Ascending aorta (tissue), 2 donors: ENCODE data around the gene ARHGAP15. TPM values are rescaled to one million over a fixed set of nuclear protein-coding genes. Genes with fewer than 3 reads are reported as not detected.

ENCODE experiments used
- DNase-seq, 2 donors: peaks; one replicate each; pipeline ENCODE4 v3.0.0-alpha.2; 2019; ENCODE audit warnings: low spot score in 2 of 2
- H3K27ac ChIP-seq, 2 donors: fragments of 200-600 bp; sonication (generic); one replicate each; pipeline ENCODE4 v1.5.1; 2016 to 2017; ENCODE audit warnings: mild to moderate bottlenecking in 1 of 2
- H3K27me3 ChIP-seq: fragments of 200-600 bp; sonication (generic); one replicate; pipeline ENCODE4 v1.5.1; 2017
- H3K36me3 ChIP-seq, 2 donors: fragments of 200-600 bp; sonication (generic); one replicate each; pipeline ENCODE4 v1.5.1; 2016
- H3K4me1 ChIP-seq, 2 donors: fragments of 200-600 bp; sonication (generic); one replicate each; pipeline ENCODE4 v1.5.1; 2016 to 2017; ENCODE audit warnings: mild to moderate bottlenecking in 1 of 2
- H3K4me3 ChIP-seq, 2 donors: fragments of 200-600 bp; sonication (generic); one replicate each; pipeline ENCODE4 v1.5.1; 2016 to 2017; ENCODE audit warnings: mild to moderate bottlenecking in 1 of 2
- H3K9me3 ChIP-seq, 2 donors: fragments of 200-600 bp; sonication (generic); one replicate each; pipeline ENCODE4 v1.5.1; 2016
- intact Hi-C: fragments of 100-400 bp; cut with DNase I; formaldehyde crosslinking; loops from one replicate; pipeline ENCODE4 v1.15.1; 2023
- total RNA-seq: library from RNA; depleted of rRNA; stranded (reverse); fragments of >200 nt; gene quantifications from one replicate; pipeline ENCODE4 v1.1.0, GENCODE V29; 2016
- TF ChIP-seq, protein P1 (sequence below), 3 experiments: fragments of 200-600 bp in 2 of 3; fragments of 450-650 bp in 1 of 3; sonication (generic) in 2 of 3; IDR thresholded peaks; one replicate each; pipeline ENCODE4 v1.5.1; 2016 to 2019; ENCODE audit warnings: antibody characterized with exemption in 3 of 3, mild to moderate bottlenecking in 1 of 3, moderate library complexity in 1 of 3

ARHGAP15 gene
- total RNA-seq, 1 donor from 2014 or later = 1.4 TPM

DNA sequence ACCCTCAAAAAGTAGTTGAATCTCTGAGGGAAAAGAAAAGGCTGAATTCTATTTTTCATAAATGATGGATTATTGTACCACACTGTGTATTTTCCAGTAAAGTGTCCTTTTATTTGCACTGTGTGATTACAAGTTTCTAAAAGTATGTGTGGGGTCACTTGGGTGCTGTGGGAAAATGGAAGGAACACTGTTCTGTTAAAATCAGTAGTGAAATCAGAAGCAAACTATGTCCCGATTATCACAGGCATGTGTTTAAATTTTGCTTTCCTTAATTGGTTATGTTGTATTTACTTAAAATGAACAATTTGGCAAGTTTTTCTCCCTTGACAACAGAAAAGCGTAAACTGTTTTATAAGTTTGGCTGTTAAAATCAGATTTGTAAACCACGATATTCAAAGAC lies 353.1 kb downstream of the ARHGAP15 start:
- Histone ChIP-seq H3K27me3 (no peaks in the 10 kb centered on the region), H3K36me3 (no peaks in the 10 kb centered on the region), H3K4me3 (peak overlapping the region in 1 of 2 donors; percentile 5), H3K27ac (peak overlapping the region; percentile 69 to 75), H3K4me1 (peaks cover 11 to 19% of the 10 kb centered on the region in 2 donors), H3K9me3 (no peaks in the 10 kb centered on the region)
- DNase-seq = no peak
- intact Hi-C loops = loop anchor here (5.0 to 10.0 kb wide), 3 partner anchors 218 to 1040 kb away; partner anchors contain the start of gene ZEB2
- TF ChIP-seq, protein P1, sequence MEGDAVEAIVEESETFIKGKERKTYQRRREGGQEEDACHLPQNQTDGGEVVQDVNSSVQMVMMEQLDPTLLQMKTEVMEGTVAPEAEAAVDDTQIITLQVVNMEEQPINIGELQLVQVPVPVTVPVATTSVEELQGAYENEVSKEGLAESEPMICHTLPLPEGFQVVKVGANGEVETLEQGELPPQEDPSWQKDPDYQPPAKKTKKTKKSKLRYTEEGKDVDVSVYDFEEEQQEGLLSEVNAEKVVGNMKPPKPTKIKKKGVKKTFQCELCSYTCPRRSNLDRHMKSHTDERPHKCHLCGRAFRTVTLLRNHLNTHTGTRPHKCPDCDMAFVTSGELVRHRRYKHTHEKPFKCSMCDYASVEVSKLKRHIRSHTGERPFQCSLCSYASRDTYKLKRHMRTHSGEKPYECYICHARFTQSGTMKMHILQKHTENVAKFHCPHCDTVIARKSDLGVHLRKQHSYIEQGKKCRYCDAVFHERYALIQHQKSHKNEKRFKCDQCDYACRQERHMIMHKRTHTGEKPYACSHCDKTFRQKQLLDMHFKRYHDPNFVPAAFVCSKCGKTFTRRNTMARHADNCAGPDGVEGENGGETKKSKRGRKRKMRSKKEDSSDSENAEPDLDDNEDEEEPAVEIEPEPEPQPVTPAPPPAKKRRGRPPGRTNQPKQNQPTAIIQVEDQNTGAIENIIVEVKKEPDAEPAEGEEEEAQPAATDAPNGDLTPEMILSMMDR (IDR thresholded peaks at IDR 0.05) = no peak

DNA sequence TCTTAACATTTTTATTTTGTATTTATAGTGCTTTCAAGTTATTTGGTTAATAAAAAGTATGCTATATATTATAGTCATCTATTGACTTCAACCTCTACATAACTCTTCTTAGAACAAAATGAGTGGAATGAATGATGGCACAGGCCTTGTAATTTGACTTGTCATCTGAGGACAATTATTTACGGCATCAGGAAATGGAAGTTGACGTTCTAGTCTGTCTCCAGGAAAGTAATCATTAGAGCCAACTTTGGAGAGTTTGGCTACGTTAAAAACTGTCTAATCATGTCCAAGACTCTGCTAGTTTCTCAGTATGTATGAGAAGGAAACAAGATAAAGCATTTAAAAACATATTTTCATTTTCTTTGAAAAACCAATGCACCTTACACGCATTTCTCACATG lies 353.6 kb downstream of the ARHGAP15 start:
- no peaks in the 10 kb centered on the region for H3K27me3 ChIP-seq
- peak overlapping the region; percentile 69 to 75 for H3K27ac ChIP-seq
- H3K36me3 ChIP-seq = no peaks in the 10 kb centered on the region
- intact Hi-C loops = loop anchor here (5.0 to 10.0 kb wide), 3 partner anchors 218 to 1040 kb away; partner anchors contain the start of gene ZEB2
- H3K9me3 ChIP-seq = no peaks in the 10 kb centered on the region
- H3K4me1 ChIP-seq = peaks cover 11 to 21% of the 10 kb centered on the region in 2 donors
- TF ChIP-seq, protein P1 (IDR thresholded peaks at IDR 0.05) = no peak
- DNase-seq = no peak
- H3K4me3 ChIP-seq = peak overlapping the region in 1 of 2 donors; percentile 5

DNA sequence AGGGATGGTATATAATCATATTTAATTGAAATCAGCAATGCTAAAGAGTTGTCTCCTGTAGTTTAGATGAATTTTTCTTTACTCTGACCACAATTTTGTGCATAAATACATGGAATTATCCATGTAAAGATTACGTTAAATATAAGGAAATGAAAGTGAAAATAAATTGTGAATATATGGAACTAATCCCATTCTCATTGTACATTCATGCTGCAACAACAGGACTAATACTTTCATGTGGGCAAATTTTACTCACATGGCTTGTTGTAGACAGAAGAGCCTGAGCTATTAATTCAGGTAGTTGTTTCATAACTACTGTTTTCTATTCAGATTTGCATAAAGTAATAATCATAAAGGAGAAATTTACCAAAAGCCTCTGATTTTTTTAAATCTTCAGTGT lies 357.8 kb downstream of the ARHGAP15 start:
- Histone ChIP-seq H3K36me3 (no peaks in the 10 kb centered on the region), H3K4me1 (peaks cover 0 to 3% of the 10 kb centered on the region in 2 donors), H3K4me3 (no peak overlapping the region), H3K27me3 (no peaks in the 10 kb centered on the region), H3K27ac (no peak overlapping the region), H3K9me3 (no peaks in the 10 kb centered on the region)
- DNase-seq = no peak
- intact Hi-C loops = loop anchor here (10.0 kb wide), 2 partner anchors 222 to 968 kb away; no protein-coding TSS in a partner anchor
- TF ChIP-seq, protein P1 (IDR thresholded peaks at IDR 0.05) = no peak

DNA sequence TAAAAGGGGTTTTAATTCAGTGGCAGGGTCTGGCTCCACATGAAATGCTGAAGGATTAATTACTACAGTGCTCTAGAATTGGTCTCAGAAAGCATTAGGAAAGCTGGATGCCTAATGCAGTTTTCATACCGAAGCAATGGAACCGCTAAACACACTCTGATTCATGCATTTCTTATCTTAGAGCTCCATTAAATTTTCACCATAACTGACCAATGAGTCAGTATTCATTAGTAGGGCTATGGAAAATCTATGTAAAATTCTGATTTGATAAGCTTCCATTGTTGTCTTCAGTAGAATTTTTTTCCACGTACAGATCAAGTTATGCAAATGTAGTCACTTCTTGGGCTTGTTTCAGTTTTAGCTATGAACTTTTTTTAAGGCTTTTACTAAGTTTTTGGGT lies 359.9 kb downstream of the ARHGAP15 start:
- intact Hi-C loops = loop anchor here (10.0 kb wide), 2 partner anchors 224 to 966 kb away; no protein-coding TSS in a partner anchor
- no peak for DNase-seq
- TF ChIP-seq, protein P1 (IDR thresholded peaks at IDR 0.05) = no peak
- Histone ChIP-seq H3K27me3 (no peaks in the 10 kb centered on the region), H3K27ac (peak overlapping the region; percentile 16 to 22), H3K4me1 (peaks cover 0 to 3% of the 10 kb centered on the region in 2 donors), H3K36me3 (no peaks in the 10 kb centered on the region), H3K9me3 (no peaks in the 10 kb centered on the region), H3K4me3 (peak overlapping the region in 1 of 2 donors; percentile 27)

DNA sequence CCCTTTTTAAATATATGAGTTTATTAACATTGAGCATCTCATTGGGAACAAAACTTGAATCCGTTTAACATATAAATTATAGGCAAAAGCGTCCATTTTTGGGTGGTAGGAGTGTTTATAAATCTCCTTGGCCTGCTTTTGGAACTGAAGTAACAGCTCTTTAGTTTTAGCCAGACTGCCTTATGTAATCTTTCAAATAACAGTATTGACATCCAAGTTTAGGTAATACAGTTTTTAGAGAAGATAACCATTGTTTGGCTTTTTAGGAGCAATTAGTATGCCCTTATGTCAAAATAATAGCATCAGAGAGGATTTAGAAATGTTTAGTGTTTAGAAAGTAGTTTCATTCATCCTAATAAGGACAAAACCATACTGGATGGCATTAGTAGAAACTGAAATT lies 361.9 kb downstream of the ARHGAP15 start:
- Histone ChIP-seq H3K4me3 (no peak overlapping the region), H3K27ac (peak overlapping the region in 1 of 2 donors; percentile 19), H3K9me3 (no peaks in the 10 kb centered on the region), H3K36me3 (no peaks in the 10 kb centered on the region), H3K27me3 (no peaks in the 10 kb centered on the region), H3K4me1 (peaks cover 0 to 3% of the 10 kb centered on the region in 2 donors)
- TF ChIP-seq, protein P1 (IDR thresholded peaks at IDR 0.05) = no peak
- no peak for DNase-seq
- intact Hi-C loops = no loop called here
